Endodermal cell (in vitro differentiated cells): ENCODE data around the gene TTC16. TPM values are rescaled to one million over a fixed set of nuclear protein-coding genes. Genes with fewer than 3 reads are reported as not detected.

Source experiments
- DNase-seq: peaks from one replicate; pipeline ENCODE4 v3.0.0-alpha.2; 2017
- H3K27ac ChIP-seq: 2 replicates; pipeline ENCODE4 v1.5.1; 2013; ENCODE audit warnings: mild to moderate bottlenecking, low read depth, low read length, moderate library complexity
- H3K27me3 ChIP-seq: 2 replicates; pipeline ENCODE4 v1.6.1; 2013; ENCODE audit warnings: mild to moderate bottlenecking, low read length, moderate library complexity; ENCODE audit not compliant: insufficient read depth, control insufficient read depth, poor library complexity, severe bottlenecking
- H3K36me3 ChIP-seq: 2 replicates; pipeline ENCODE4 v1.7.0; 2013; ENCODE audit warnings: mild to moderate bottlenecking, low read length, moderate library complexity; ENCODE audit not compliant: control insufficient read depth, insufficient read depth
- H3K4me1 ChIP-seq: one replicate; pipeline ENCODE4 v1.7.0; 2013; ENCODE audit warnings: low read length; ENCODE audit not compliant: control insufficient read depth, insufficient read depth
- H3K4me3 ChIP-seq: 2 replicates; pipeline ENCODE4 v1.5.1; 2013; ENCODE audit warnings: mild to moderate bottlenecking, low read length, moderate library complexity
- H3K9ac ChIP-seq: 2 replicates; pipeline ENCODE4 v1.6.1; 2013; ENCODE audit warnings: mild to moderate bottlenecking, low read length, moderate library complexity; ENCODE audit not compliant: poor library complexity, severe bottlenecking; ENCODE audit errors: extremely low read depth
- H3K9me3 ChIP-seq: 2 replicates; pipeline ENCODE4 v1.6.1; 2013; ENCODE audit warnings: mild to moderate bottlenecking, low read length, moderate library complexity; ENCODE audit not compliant: control insufficient read depth
- H3K27ac Mint-ChIP-seq: 2 replicates; pipeline ENCODE4 v1.8.0; 2020; ENCODE audit warnings: mixed read lengths
- H3K27me3 Mint-ChIP-seq: 2 replicates; pipeline ENCODE4 v1.8.0; 2021; ENCODE audit warnings: mild to moderate bottlenecking, mixed read lengths; ENCODE audit not compliant: insufficient read depth
- H3K36me3 Mint-ChIP-seq: 2 replicates; pipeline ENCODE4 v1.8.0; 2020; ENCODE audit warnings: low read depth, mixed read lengths
- H3K4me1 Mint-ChIP-seq: 2 replicates; pipeline ENCODE4 v1.8.0; 2020; ENCODE audit warnings: mixed read lengths
- H3K4me3 Mint-ChIP-seq: 2 replicates; pipeline ENCODE4 v1.8.0; 2020; ENCODE audit warnings: mild to moderate bottlenecking, moderate library complexity, mixed read lengths
- H3K9me3 Mint-ChIP-seq: 2 replicates; pipeline ENCODE4 v1.8.0; 2020; ENCODE audit warnings: mild to moderate bottlenecking, mixed read lengths
- WGBS, 2 experiments: methylation state at CpG; one replicate each; pipeline versions ENCODE4 v1.1.5 to v1.1.7; 2013; ENCODE audit warnings: missing lambda C conversion rate in 2 of 2, mixed read lengths in 1 of 2; ENCODE audit not compliant: insufficient coverage in 1 of 2, insufficient read length in 1 of 2; 5-methylcytosine and 5-hydroxymethylcytosine counted together
- total RNA-seq, 2 donors: library from RNA; stranded (reverse); fragmentation: NEBNext Ultra II Directional in 1 of 2; extraction: Animal tissue kit (Norgen Biotek cat#: 25700) in 1 of 2; gene quantifications; 2 replicates in 1 of 2; 3 replicates in 1 of 2; pipeline ENCODE4 v1.2.1, GENCODE V29; 2021
- TF ChIP-seq, protein P1 (sequence below): fragments of 200-600 bp; sonication (generic); conservative IDR thresholded peaks from 2 replicates; pipeline ENCODE4 v1.5.0; 2021; ENCODE audit warnings: antibody characterized with exemption, mild to moderate bottlenecking

TTC16 gene
- total RNA-seq, 2 donors from 2014 or later, result not detected

DNA sequence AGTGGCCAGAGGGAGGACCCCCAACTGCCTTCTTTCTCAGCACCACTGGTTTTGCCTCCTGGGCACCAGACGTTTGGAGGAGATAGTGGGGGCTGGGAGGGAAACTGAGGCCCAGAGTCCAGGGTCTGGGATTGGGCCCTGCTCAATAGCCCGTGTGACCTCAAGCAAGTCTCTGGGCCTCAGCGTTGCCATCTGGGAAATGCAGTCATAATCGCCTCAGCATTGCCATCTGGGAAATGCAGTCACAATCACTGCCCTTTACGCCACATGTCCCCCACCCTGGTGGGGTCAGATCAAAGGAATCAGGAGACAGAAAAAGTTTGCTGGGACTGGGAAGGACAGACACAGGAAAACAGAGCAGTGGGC lies 61.0 kb downstream of the TTC16 start:
- H3K9ac ChIP-seq, result no peak overlapping the region
- no peaks in the 10 kb centered on the region for H3K27me3 ChIP-seq
- H3K4me3 ChIP-seq, result no peak overlapping the region
- TF ChIP-seq, protein P1, sequence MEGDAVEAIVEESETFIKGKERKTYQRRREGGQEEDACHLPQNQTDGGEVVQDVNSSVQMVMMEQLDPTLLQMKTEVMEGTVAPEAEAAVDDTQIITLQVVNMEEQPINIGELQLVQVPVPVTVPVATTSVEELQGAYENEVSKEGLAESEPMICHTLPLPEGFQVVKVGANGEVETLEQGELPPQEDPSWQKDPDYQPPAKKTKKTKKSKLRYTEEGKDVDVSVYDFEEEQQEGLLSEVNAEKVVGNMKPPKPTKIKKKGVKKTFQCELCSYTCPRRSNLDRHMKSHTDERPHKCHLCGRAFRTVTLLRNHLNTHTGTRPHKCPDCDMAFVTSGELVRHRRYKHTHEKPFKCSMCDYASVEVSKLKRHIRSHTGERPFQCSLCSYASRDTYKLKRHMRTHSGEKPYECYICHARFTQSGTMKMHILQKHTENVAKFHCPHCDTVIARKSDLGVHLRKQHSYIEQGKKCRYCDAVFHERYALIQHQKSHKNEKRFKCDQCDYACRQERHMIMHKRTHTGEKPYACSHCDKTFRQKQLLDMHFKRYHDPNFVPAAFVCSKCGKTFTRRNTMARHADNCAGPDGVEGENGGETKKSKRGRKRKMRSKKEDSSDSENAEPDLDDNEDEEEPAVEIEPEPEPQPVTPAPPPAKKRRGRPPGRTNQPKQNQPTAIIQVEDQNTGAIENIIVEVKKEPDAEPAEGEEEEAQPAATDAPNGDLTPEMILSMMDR, result no peak
- no peak overlapping the region for H3K27ac Mint-ChIP-seq
- H3K27me3 Mint-ChIP-seq, result peaks cover 1% of the 10 kb centered on the region
- no peak for DNase-seq
- H3K9me3 ChIP-seq, result no peaks in the 10 kb centered on the region
- 87 to 90% methylated on average over 4 to 5 of the region's 5 CpGs for WGBS, 2 experiments
- no peaks in the 10 kb centered on the region for H3K36me3 ChIP-seq
- H3K36me3 Mint-ChIP-seq, result no peaks in the 10 kb centered on the region
- H3K4me1 ChIP-seq, result no peaks in the 10 kb centered on the region
- no peak overlapping the region for H3K4me3 Mint-ChIP-seq
- no peaks in the 10 kb centered on the region for H3K9me3 Mint-ChIP-seq
- no peaks in the 10 kb centered on the region for H3K4me1 Mint-ChIP-seq
- H3K27ac ChIP-seq, result no peak overlapping the region

DNA sequence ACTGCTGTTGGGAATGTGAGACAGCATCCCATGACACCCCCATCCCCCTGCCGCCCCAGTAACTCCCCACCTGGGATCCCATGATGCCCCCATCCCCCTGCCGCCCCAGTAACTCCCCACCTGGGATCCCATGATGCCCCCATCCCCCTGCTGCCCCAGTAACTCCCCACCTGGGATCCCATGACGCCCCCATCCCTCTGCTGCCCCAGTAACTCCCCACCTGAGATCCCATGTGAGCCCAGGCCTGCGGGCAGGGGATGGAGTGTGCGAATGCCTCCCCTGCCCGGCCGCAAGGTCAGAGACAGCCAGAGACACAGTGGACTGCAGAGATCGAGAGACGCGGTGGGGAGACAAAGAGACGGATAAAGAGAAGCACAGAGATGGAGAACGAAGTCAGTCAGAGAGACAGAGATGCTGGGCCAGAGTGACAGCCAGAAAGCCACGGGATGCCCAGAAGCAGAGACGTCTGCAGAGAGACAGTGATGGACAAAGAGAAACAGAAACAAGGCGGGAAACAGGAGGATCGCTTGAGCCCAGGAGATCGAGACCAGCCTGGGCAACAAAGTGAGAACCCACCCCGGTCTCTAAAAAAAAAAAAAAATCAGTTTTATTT lies 61.6 kb downstream of the TTC16 start:
- no peak for DNase-seq
- Mint-ChIP-seq H3K4me3 (no peak overlapping the region), H3K36me3 (no peaks in the 10 kb centered on the region), H3K27ac (no peak overlapping the region), H3K27me3 (peaks cover 1% of the 10 kb centered on the region), H3K4me1 (no peaks in the 10 kb centered on the region), H3K9me3 (no peaks in the 10 kb centered on the region)
- Histone ChIP-seq H3K9ac (no peak overlapping the region), H3K9me3 (no peaks in the 10 kb centered on the region), H3K4me1 (no peaks in the 10 kb centered on the region), H3K27ac (no peak overlapping the region), H3K4me3 (no peak overlapping the region), H3K27me3 (no peaks in the 10 kb centered on the region), H3K36me3 (no peaks in the 10 kb centered on the region)
- TF ChIP-seq, protein P1, result no peak
- WGBS, 2 experiments, result 89 to 93% methylated on average over 9 to 17 of the region's 18 CpGs

DNA sequence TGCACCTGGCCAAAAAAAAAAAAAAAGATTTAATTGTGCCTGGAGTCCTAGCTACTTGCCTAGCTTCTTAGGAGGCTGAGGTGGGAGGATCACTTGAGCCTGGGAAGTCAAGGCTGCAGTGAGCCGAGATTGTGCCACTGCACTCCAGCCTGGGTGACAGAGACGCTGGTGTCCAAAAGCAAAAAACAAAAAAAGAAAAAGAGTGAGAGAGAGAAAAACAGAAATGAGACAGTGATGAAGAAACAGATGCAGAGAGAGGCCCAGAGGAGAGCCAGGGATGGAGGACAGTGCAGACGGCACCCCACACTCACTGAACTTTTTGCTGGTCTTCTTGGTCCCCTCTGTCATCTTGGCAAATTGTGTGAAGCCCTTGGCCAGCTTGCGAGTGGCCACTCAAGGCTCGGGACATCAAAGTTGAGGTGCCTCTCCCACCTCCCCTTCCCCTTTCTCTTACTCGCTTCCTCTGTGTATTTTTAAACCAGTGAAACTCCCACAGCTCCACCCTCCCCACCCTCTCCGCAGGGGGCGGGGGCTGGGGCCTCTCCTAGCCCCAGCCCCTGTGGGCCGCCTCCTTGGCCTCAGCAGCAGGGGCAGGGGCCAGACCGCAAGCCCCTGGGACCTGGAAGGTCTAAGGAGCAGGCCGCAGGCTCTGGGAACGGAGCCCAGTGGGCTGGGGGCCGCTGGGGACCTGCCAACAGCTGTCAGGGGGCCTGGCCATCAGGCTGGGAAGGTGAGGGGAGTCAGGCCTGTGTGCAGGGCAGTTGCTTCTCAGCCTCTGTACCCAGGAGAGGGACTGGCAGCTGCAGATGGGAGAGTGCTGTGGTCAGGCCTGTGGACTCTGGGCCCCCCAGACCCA lies 62.6 kb downstream of the TTC16 start, which contains the start of gene SH2D3C:
Gene SH2D3C, minus strand, starts transcription at position 387 of the 856 bp plus-strand sequence. Its CDS starts 39 bp downstream, at position 348.
- H3K4me1 ChIP-seq, result no peaks in the 10 kb centered on the region
- H3K27ac Mint-ChIP-seq, result no peak within 1 kb of the TSS
- H3K4me3 ChIP-seq, result no peak within 1 kb of the TSS
- no peaks in the 10 kb centered on the region for H3K27me3 ChIP-seq
- no peaks in the 10 kb centered on the region for H3K36me3 ChIP-seq
- H3K36me3 Mint-ChIP-seq, result no peaks in the 10 kb centered on the region
- DNase-seq, result no peak
- TF ChIP-seq, protein P1, result no peak
- no peak within 1 kb of the TSS for H3K4me3 Mint-ChIP-seq
- no peaks in the 10 kb centered on the region for H3K9me3 ChIP-seq
- H3K27me3 Mint-ChIP-seq, result no peaks in the 10 kb centered on the region
- H3K27ac ChIP-seq, result no peak within 1 kb of the TSS
- 66 to 81% methylated on average over 3 to 13 of the region's 13 CpGs for WGBS, 2 experiments
- H3K4me1 Mint-ChIP-seq, result no peaks in the 10 kb centered on the region
- no peaks in the 10 kb centered on the region for H3K9me3 Mint-ChIP-seq
- no peak within 1 kb of the TSS for H3K9ac ChIP-seq
